GM19397 (cell line): Measurements from ENCODE around the gene POLE3.
"Not testable (repeated sequence)": the region's sequence is repeated elsewhere in the genome, so short reads cannot be mapped to it uniquely, and the experiment has no call there.

Source experiments
- ATAC-seq: cut with Tn5 transposase; IDR thresholded peaks from one replicate; pipeline ENCODE4 v1.9.1; 2021; ENCODE audit warnings: mild to moderate bottlenecking, moderate library complexity; ENCODE audit not compliant: unreplicated experiment

Gene POLE3

GRCh38 chr9:113379094-113379828, 31.2 kb downstream of the POLE3 start:
- not testable (repeated sequence) for ATAC-seq

GRCh38 chr9:113376634-113377567, 33.6 kb downstream of the POLE3 start, which contains the start of gene HDHD3:
Gene HDHD3, minus strand, starts transcription at chr9:113376986. Its CDS starts 2,632 bp downstream, at chr9:113374354.
- ATAC-seq = peak; percentile 76

- no peak for ATAC-seq
Measured at GRCh38 chr9:113375057-113376023, 35.1 kb downstream of the POLE3 start.

- no peak for ATAC-seq
Measured at GRCh38 chr9:113373676-113374392, 36.6 kb downstream of the POLE3 start.

GRCh38 chr9:113373256-113373655, 37.2 kb downstream of the POLE3 start:
- ATAC-seq = no peak

- ATAC-seq = no peak
Measured at GRCh38 chr9:113372059-113372458, 38.4 kb downstream of the POLE3 start.

GRCh38 chr9:113370806-113371325, 39.6 kb downstream of the POLE3 start:
- no peak for ATAC-seq

- ATAC-seq = no peak
Measured at GRCh38 chr9:113369855-113370140, 40.7 kb downstream of the POLE3 start.

GRCh38 chr9:113368982-113369854, 41.3 kb downstream of the POLE3 start:
- no peak for ATAC-seq

GRCh38 chr9:113368348-113368981, 42.0 kb downstream of the POLE3 start:
- ATAC-seq = no peak

GRCh38 chr9:113365652-113366051, 44.8 kb downstream of the POLE3 start:
- ATAC-seq = not testable (repeated sequence)

GRCh38 chr9:113364951-113365350, 45.5 kb downstream of the POLE3 start:
- no peak for ATAC-seq

- ATAC-seq = no peak
Measured at GRCh38 chr9:113363336-113363735, 47.1 kb downstream of the POLE3 start.

GRCh38 chr9:113361304-113362018, 49.0 kb downstream of the POLE3 start:
- ATAC-seq = no peak

GRCh38 chr9:113360242-113360842, 50.1 kb downstream of the POLE3 start:
- ATAC-seq = no peak

GRCh38 chr9:113359385-113359784, 51.1 kb downstream of the POLE3 start:
- no peak for ATAC-seq
